Thoracic aorta (tissue), 2 donors: ENCODE measurements around the gene CST6. TPM values are rescaled to one million over a fixed set of nuclear protein-coding genes. Genes with fewer than 3 reads are reported as not detected.

Source experiments
- ATAC-seq: fragments of 150-250 bp; one replicate; pipeline ENCODE4 v1.8.0; 2017; ENCODE audit warnings: low read depth; ENCODE audit not compliant: insufficient number of reproducible peaks, low FRiP score
- DNase-seq: peaks from one replicate; pipeline ENCODE4 v3.0.0-alpha.2; 2020; ENCODE audit warnings: low spot score
- H3K27ac ChIP-seq, 2 donors: fragments of 200-600 bp; sonication (generic); 1 replicate in 1 of 2; 2 replicates in 1 of 2; pipeline ENCODE4 v1.5.1; 2016; ENCODE audit warnings: mild to moderate bottlenecking in 2 of 2, moderate library complexity in 2 of 2
- H3K27me3 ChIP-seq: fragments of 200-600 bp; sonication (generic); replicated peaks from 2 replicates; pipeline ENCODE4 v1.6.0; 2016; ENCODE audit warnings: mild to moderate bottlenecking; ENCODE audit not compliant: insufficient read depth
- H3K36me3 ChIP-seq: fragments of 200-600 bp; sonication (generic); one replicate; pipeline ENCODE4 v1.5.1; 2016
- H3K4me1 ChIP-seq, 2 donors: fragments of 200-600 bp; sonication (generic); 1 replicate in 1 of 2; 2 replicates in 1 of 2; pipeline versions ENCODE4 v1.5.1 to v1.6.0; 2016; ENCODE audit warnings: low read depth in 2 of 2, mild to moderate bottlenecking in 1 of 2; ENCODE audit not compliant: control insufficient read depth in 1 of 2
- H3K4me3 ChIP-seq: fragments of 200-600 bp; sonication (generic); 2 replicates; pipeline ENCODE4 v1.5.1; 2016; ENCODE audit warnings: mild to moderate bottlenecking
- H3K9me3 ChIP-seq: fragments of 200-600 bp; sonication (generic); 2 replicates; pipeline ENCODE4 v1.5.1; 2016
- CTCF ChIP-seq: fragments of 200-600 bp; sonication (generic); IDR thresholded peaks from one replicate; pipeline ENCODE4 v1.5.1; 2019; ENCODE audit warnings: antibody characterized with exemption
- total RNA-seq, 2 donors: library from RNA; depleted of rRNA; stranded (reverse); fragments of >200 nt; gene quantifications; one replicate each; pipeline versions ENCODE4 v1.1.0 to v1.2.3, GENCODE V29; 2016

Gene CST6
- total RNA-seq, 2 donors from 2014 or later: 4.5 to 16.9 TPM

- H3K36me3 ChIP-seq: peaks cover 35% of the 10 kb centered on the region
- H3K27ac ChIP-seq: no peak overlapping the region
- no peak overlapping the region for H3K4me3 ChIP-seq
- DNase-seq: no peak
- H3K9me3 ChIP-seq: no peaks in the 10 kb centered on the region
- TF ChIP-seq CTCF: no peak
- no peak for ATAC-seq
- no peaks in the 10 kb centered on the region for H3K27me3 ChIP-seq
- no peaks in the 10 kb centered on the region for H3K4me1 ChIP-seq
These were observed 35.3 kb upstream of the CST6 start for GRCh38 chr11:65976216-65977176.

- ATAC-seq (no peak), DNase-seq (no peak)
- no peak for TF ChIP-seq CTCF
- H3K27ac ChIP-seq: no peak overlapping the region
- no peaks in the 10 kb centered on the region for H3K9me3 ChIP-seq
- H3K36me3 ChIP-seq: peaks cover 35% of the 10 kb centered on the region
- H3K27me3 ChIP-seq: no peaks in the 10 kb centered on the region
- H3K4me1 ChIP-seq: no peaks in the 10 kb centered on the region
- H3K4me3 ChIP-seq: no peak overlapping the region
These were observed 34.0 kb upstream of the CST6 start for GRCh38 chr11:65977621-65978390.

- no peaks in the 10 kb centered on the region for H3K9me3 ChIP-seq
- no peaks in the 10 kb centered on the region for H3K27me3 ChIP-seq
- no peaks in the 10 kb centered on the region for H3K4me1 ChIP-seq
- ATAC-seq: no peak
- DNase-seq: no peak
- H3K27ac ChIP-seq: no peak overlapping the region
- peaks cover 35% of the 10 kb centered on the region for H3K36me3 ChIP-seq
- H3K4me3 ChIP-seq: no peak overlapping the region
- no peak for TF ChIP-seq CTCF
These were observed 33.2 kb upstream of the CST6 start for GRCh38 chr11:65978391-65979238.

- DNase-seq: no peak
- Histone ChIP-seq H3K27ac (no peak overlapping the region), H3K27me3 (no peaks in the 10 kb centered on the region), H3K4me1 (no peaks in the 10 kb centered on the region), H3K4me3 (no peak overlapping the region), H3K9me3 (no peaks in the 10 kb centered on the region), H3K36me3 (peaks cover 35% of the 10 kb centered on the region)
- no peak for ATAC-seq
- TF ChIP-seq CTCF: no peak
These were observed 32.5 kb upstream of the CST6 start for GRCh38 chr11:65979261-65979759.
